ENCODE measurements around the gene RNF43. TPM values are rescaled to one million over a fixed set of nuclear protein-coding genes. Genes with fewer than 3 reads are reported as not detected.
A peak's percentile ranks its signal among the peaks of the same experiment; 100 is the strongest.

Gene RNF43
- total and polyA plus RNA-seq, 2 of the 13 experiments (the other 11 are each of a cell fraction or from before 2014, with no cell fraction given): 31.0 to 53.4 TPM

- TF ChIP-seq ZNF879 (CRISPR knock-in tag; IDR thresholded peaks at IDR 0.05) (no peak), ELF4 (CRISPR knock-in tag; IDR thresholded peaks at IDR 0.05; ENCODE audit: borderline replicate concordance) (peak; percentile 67; the same call in 1 of the 2 replicates), ZSCAN12 (CRISPR knock-in tag; IDR thresholded peaks at IDR 0.05) (no peak), ZBED4 (CRISPR knock-in tag; IDR thresholded peaks at IDR 0.05; ENCODE audit: borderline replicate concordance) (peak; percentile 86), RNF2 (conservative IDR thresholded peaks at IDR 0.05; ENCODE audit: low read depth) (no peak), CREM (IDR thresholded peaks at IDR 0.05) (peak; percentile 83), CREM (CRISPR knock-in tag; IDR thresholded peaks at IDR 0.05) (no peak), HIC2 (CRISPR knock-in tag; IDR thresholded peaks at IDR 0.05; ENCODE audit: low read depth) (no peak), TEF (CRISPR knock-in tag; IDR thresholded peaks at IDR 0.05) (no peak), ATF2 (CRISPR knock-in tag; IDR thresholded peaks at IDR 0.05) (peak; percentile 91), BORCS8-MEF2B (CRISPR knock-in tag; IDR thresholded peaks at IDR 0.05) (peak; percentile 88; the same call in 1 of the 2 replicates), PHF20 (CRISPR knock-in tag; IDR thresholded peaks at IDR 0.05) (no peak), ZNF253 (CRISPR knock-in tag; IDR thresholded peaks at IDR 0.05; ENCODE audit: borderline replicate concordance) (no peak), ZBTB42 (CRISPR knock-in tag; IDR thresholded peaks at IDR 0.05) (no peak), GFI1 (CRISPR knock-in tag; IDR thresholded peaks at IDR 0.05; ENCODE audit: borderline replicate concordance) (peak; percentile 83), SOX13 (IDR thresholded peaks at IDR 0.05) (peak; percentile 56; the same call in 1 of the 2 replicates), SOX13 (CRISPR knock-in tag; conservative IDR thresholded peaks at IDR 0.05 in 1 of 2, IDR thresholded peaks at IDR 0.05 in 1 of 2) (peak in 1 of 2 experiments; percentile 95; a peak in 2 of 4 replicates), ZNF710 (CRISPR knock-in tag; IDR thresholded peaks at IDR 0.05; ENCODE audit: borderline replicate concordance) (peak; percentile 95)
These were observed 36.0 kb downstream of the RNF43 start (continued) for GRCh38 chr17:58381124-58382035.
